ENCODE measurements around the gene DNAH14.
A peak's percentile ranks its signal among the peaks of the same experiment; 100 is the strongest.
"Not testable (repeated sequence)": the region's sequence is repeated elsewhere in the genome, so short reads cannot be mapped to it uniquely, and the experiment has no call there.

Gene DNAH14

DNA sequence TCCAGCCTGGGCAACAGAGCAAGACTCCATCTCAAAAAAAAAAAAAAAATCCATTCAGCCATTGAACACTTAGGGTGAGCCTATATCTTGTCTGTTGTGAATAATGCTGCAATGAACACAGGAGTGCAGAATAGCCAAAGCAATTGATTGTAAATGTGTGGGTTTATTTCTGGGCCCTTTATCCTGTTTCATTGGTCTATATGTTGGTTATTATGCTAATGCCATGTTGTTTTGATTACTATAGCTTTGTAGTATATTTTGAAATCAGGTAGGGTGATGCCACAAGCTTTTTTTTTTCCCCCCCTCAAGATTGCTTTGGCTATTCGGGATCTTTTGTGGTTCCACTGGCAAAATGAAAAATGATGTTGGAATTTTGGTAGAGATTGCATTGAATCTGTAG lies 330.8 kb downstream of the DNAH14 start:
- DNase-seq = no peak

DNA sequence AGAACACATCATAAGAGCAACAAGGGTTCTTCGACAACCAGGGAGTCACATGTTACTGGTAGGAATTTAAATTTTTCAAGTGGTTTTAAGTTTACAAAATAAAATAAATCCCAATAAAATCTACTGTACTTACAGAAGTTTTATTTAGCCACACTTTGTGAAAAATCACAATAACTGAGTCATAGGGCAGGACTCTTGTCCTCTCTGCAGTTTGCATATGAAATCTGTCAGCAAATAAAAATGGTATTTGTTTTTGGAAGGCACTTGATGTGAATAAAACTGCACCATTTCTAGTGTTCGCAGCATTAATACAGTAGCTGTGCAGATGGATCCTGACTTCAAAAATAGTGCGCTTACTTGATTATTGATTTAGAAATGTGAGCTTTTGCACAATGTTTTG lies 348.0 kb downstream of the DNAH14 start:
- no peak for DNase-seq

DNA sequence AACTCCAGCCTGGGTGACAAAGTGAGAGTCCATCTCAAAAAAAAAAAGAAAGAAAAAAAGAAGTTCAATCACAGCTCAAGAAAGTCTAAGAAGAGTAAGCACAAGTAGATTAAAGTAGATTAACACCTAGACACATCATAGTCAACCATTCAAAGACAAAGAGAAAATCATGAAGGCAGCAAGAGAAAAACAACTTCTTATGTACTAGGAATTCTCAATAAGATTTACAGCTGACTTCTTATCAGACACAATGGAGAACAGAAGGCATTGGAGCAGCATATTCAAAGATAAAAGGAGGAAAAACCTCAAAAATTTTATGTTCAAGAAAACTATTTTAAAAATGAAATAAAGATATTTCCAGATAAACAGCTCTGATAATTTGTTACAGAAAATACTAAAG lies 351.1 kb downstream of the DNAH14 start:
- DNase-seq = no peak

DNA sequence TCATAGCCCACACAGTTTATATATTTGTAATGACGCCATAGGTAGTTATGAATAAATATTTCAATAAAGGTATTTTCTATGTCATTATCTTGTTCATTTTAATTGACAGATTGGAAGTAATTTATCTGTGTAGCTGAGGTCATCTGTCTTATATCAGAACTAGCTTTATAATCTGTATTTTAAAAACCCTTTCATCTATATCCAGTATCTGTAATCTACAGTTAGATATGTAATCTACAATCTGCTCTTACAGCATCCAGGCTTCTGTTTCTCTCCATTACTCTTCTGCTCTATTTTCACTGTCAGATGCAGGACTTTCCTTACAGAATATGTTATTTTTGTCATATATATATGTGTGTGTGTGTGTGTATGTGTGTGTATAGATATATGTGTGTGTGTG lies 360.8 kb downstream of the DNAH14 start:
- no peak for DNase-seq

DNA sequence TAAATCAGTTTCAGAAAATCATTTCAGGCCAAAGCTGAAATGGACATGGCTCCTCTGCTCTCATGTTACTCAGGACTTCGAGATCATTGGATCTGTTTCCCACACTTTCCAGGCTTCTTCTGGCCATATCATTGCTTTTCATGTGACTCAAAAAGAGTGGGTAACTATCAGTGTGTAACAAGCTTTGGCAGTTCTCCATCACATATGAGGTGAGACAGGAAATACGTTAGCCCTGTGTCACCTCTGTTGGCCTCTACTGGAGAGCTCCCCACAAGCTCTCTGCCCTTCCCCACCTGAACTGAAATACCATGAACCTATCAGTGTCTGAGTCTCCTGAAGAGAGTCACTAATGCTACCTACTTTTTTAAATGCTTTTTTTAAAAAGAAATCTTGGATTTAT lies 370.1 kb downstream of the DNAH14 start:
- DNase-seq = peak; percentile 4

DNA sequence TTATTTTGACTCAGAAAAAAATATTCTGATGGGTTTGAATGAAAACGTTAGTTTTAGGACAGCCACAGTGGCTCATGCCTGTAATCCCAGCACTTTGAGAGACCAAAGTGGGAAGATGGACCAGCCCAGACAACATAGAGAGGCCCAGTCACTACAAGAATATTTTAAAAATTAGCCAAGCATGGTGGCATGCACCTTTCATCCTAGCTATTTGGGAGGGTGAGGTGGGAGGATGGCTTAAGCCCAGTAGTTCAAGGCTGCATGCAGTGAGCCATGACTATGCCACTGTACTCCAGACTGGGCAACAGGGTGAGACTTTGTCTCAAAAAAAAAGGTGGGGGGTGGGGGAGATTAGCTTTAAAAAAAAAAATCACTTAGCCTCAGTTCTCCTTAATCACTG lies 370.9 kb downstream of the DNAH14 start:
- no peak for DNase-seq

DNA sequence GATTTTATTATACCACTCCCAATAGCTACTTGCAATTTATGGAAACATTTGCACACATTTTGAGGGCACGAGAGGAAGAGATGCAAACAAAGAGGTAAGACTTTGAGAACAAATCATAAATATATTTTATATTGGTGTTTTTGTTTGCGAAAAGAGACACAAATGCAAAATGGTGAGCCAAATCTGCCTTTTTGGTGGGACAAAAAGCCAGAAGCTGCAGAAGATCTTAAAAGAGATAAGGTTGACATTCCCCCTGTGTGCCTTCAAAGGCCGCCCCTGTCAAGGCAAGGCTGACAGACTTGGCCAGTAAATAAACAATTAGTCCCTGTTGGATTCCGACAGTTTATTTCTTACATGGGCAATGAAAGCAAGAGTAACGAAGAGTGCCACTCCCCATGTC lies 375.5 kb downstream of the DNAH14 start:
- no peak for DNase-seq

DNA sequence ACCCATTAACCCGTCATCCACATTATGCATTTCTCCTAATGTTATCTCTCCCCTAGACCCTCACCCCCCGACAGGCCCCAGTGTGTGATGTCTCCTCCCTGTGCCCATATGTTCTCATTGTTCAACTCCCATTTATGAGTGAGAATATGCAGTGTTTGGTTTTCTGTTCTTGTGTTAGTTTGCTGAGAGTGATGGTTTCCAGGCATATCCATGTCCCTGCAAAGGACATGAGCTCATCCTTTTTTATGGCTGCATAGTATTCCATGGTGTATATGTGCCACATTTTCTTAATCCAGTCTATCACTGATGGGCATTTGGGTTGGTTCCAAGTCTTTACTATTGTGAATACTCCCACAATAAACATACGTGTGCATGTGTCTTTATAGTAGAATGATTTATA lies 381.1 kb downstream of the DNAH14 start:
- DNase-seq = not testable (repeated sequence)

DNA sequence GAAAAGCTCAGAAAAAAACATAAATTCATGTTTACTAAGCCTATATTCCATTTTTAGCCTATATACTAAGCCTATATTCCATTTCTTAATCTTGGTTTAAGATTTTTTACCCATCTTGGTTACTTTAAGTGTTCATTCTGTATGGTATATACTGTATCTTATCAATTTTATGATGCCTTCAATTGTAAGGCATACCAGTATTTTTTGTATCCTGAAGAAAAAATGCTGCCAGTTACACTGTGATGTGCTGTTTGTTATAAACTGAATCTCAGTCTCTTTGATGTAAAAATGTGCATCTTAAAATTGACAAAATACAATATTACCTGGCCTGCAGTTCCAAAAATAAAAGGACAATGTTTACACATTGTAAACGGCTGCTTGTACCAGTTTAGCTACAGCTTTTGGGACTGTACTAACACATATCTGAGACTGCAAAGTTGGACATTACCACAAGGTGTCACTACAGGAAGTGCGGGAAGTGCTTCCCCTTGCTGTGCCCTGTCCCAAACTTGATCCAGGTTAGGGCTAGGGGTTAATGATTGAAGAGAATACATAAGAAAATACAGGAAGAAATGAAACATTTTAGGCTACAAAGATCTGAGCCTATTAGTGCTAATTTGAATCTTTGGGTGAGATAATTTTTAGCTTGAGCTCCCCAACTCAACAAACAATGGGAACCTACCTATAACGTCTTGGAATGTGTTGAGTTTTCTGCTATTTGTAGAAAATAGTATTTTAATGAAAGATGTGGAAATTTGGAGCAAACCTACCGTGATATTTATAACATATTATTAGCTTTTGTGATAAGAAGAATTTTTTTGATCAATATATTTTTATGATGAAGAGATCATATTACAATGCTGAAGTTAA lies 389.5 kb downstream of the DNAH14 start:
- DNase-seq = peak; percentile 52

DNA sequence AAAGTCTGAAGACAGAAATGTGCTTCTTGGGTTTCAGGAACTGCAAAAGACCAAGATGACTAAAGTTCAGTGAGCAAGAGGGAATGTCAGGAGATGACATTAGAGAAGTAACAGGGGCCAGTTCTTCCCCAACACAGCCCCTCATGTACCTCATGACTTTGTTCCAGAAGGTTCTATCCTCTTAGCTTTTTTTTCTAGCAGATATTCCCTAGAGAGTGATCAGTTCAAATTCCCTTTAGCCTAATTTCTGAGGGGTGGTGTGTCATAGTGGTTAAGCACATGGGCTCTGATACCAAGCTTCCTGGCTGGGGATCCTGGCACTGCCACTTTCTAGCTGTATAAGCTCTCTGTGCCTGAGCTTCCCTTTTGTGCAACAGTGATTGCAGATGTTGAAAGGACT lies 390.4 kb downstream of the DNAH14 start:
- no peak for DNase-seq

DNA sequence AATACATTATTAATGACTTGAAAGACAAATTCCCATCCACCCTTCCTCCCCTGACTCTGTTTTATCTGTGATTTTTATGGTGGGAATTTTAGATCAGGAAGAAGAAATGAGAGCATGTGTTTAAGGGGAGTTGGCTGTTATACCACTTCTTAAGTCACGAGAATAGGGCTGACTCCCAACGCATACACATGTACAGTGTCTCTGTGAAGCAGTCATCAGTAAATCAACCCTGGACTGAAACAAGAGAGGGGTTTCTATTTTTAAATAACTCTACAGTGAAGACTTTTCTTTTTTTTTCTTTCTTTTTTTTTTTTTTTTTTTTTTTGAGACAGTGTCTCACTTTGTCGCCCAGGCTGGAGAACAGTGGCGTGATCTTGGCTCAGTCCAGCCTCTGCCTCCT lies 392.3 kb downstream of the DNAH14 start:
- no peak for DNase-seq

DNA sequence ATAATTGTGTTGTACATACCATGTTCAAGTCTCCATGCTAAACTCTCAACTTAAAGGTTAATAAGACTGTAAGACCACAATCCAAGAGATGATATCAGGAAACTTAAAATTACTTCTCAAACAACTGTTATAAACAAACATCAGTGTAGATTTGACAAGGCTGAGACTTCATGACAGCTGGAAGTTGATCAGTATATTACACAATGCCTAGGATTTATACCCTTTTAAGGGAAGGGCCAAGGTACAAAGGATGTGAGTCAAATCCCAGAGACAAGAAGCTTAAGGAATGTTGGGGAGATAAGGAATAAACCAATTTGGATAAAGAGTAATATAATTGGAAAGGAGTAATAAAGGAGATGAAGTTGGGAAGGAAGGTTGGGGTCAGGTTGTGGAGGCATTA lies 399.6 kb downstream of the DNAH14 start:
- peak; percentile 3 for DNase-seq

DNA sequence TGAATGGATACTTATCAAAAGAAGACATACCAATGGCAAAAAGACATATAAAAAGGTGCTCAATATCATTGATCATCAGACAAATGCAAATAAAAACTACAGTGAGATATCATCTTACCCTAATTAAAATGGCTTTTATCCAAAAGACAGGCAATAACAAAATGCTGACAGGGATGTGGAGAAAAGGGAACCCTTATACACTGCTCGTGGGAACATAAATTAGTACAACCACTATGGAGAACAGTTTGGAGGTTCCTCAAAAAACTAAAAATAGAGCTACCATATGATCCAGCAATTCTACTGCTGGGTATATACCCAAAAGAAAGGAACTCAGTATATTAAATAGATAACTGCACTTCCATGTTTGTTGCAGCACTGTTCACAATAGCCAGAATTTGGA lies 400.5 kb downstream of the DNAH14 start:
- not testable (repeated sequence) for DNase-seq

DNA sequence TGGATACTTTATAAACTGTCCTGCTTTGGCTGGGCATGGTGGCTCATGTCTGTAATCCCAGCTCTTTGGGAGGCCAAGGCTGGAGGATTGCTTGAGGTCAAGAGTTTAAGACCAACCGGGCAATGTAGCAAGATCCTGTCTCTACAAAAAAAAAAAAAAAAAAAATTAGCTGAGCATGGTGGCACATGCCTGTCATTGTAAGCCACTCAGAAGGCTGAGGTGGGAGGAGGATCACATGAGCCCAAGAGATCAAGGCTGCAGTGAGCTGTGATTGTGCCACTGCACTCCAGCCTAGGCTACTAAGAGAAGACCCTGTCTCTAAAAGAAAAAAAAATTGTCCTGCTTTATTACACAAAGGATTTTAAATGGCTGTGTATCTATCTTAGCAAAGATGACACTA lies 403.2 kb downstream of the DNAH14 start:
- DNase-seq = no peak

DNA sequence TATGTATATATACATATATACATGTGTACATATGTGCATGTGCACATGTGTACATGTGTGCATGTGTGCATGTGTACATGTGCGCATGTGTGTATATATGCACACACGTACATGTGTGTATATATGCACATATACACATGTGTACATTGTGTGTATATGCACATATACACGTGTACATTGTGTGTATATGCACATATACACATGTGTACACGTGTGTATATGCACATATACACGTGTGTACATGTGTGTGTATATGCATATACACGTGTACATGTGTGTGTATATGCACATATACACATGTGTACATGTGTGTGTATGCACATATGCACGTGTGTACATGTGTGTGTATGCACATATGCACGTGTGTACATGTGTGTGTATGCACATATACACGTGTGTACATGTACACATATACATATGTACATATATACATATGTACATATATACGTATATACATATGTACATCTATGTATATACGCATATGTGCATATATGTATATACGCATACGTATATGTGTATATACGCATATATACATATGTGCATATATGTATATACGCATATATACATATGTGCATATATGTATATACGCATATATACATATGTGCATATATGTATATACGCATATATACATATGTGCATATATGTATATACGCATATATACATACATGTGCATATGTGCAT lies 405.8 kb downstream of the DNAH14 start:
- not testable (repeated sequence) for DNase-seq

DNA sequence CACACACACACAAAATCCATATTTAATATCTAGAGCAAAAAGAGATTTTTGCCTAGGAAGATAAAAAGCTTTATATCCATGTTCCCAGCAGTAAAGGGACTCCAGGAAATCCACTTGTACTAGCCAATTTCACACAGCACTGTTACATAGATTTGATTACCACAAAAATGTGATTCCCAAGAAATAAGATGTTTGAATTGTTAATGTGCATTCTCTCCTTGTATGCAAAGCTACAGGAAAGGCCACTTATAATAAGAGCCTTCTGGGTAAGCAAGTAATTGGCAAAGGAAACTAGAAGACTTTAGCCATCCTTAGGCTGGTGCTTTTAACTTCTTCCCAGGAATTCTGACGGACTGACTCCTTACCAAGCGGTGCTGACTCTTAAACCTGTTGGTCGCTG lies 409.1 kb downstream of the DNAH14 start:
- peak; percentile 10 for DNase-seq

DNA sequence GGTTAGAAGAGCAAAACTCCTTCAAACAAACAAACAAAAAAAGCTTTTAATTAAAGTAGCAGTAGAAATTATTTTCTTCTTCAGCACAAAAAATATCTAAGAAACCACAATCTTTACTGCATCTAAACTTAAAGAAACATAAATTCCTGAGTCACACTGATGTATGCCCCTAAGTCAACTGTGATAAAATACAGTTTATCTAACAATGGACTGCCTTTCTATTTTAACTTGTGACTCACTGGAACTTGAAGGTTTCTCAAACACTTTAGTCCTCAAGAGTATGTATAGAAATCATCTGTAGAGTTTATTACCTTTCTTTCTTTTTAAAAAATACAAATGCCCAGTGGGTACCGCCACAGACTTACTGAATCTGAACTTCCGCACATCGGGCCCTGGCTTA lies 412.2 kb downstream of the DNAH14 start:
- no peak for DNase-seq

DNA sequence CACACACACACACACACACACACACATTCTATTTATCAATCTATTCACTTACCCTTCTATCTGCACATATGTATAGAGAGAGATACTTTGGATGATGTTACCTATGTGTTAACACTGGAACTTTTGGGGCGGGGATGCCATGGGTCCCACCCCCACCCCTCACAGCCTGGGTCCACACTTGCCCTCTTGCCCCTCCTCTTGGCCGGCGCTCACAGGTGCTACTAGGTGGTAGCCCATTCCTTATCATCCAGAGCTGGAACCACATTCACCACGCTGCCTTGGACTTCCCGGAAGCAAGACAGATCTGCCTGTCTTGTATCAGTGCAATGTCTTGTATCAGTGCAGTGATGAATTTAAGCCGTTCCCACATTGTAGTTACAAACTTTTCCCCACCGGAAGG lies 413.2 kb downstream of the DNAH14 start:
- DNase-seq = no peak

DNA sequence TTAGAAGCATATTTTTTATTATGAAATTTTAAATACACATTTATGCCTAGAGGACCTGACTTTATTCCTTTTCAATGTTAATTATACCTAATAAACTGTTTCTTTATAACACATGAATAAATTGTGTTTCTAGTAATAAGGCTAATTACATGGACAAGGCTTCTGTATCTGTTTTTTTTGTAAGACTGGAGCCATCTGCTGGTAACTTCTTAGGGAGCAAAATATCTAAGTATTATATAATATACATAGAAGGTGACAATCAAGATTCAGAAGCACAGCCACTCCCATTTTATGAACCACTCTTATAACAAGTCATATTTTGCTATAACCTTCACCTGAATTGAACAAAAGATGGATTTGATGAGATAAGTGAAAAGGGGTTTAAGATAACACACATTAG lies 414.1 kb downstream of the DNAH14 start:
- DNase-seq = no peak

DNA sequence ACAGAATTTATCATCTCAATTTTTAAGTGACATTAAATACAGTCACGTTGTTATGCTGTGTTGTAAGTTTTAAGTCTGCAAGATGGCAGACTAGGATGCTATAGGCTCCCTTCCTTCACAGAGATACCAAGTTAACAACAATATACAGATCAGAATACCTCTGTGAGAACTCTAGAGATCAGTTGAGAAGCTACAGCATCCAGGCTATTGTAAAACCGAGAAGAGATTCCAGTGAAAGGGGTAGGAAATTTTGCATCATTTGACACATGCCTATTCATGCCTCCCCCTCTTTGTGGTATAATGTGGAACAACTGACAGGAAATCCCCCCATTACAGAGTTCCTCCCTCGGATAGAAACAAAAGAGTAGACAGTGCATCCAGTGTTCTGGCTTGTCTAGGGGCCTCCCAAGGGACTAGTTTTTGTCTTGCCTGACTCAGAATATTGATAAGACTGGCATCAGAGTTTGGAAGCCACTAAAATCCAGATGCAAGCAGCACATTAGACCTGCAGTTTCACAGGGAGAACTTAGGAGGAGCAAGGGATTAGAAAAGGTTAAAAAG lies 417.7 kb downstream of the DNAH14 start:
- DNase-seq = no peak

DNA sequence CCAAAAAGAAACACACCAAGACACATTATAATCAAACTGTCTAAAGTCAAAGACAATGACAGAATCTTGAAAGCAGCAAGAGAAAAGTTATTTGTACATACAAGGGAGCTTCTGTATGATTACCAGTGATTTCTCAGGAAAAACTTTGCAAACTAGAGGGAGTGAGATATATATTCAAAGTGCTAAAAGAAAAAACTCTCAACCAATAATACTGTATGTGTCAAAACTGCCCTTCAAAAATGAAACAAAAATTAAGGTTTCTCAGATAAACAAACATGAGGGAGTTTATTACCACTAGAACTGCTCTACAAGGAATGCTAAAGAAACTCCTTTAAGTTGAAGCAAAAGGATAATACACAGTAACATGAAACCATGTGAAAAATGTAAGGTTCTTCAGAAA lies 418.9 kb downstream of the DNAH14 start:
- DNase-seq = no peak

DNA sequence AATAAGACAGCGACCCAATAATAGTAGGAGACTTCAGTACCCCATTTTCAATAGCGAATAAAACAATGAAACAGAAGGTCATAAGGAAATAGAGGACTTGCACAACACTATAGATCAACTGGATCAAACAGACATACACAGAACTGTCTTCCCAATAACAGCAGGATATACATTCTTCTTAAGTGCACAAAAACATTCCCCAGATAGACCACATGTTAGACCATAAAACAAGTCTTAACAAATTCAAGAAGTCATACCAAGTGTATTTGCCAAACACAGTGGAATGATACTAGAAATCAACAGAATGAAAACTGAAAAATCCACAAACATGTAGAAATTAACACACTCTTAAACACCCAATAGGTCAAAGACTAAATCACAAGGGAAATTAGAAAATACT lies 420.4 kb downstream of the DNAH14 start:
- no peak for DNase-seq

DNA sequence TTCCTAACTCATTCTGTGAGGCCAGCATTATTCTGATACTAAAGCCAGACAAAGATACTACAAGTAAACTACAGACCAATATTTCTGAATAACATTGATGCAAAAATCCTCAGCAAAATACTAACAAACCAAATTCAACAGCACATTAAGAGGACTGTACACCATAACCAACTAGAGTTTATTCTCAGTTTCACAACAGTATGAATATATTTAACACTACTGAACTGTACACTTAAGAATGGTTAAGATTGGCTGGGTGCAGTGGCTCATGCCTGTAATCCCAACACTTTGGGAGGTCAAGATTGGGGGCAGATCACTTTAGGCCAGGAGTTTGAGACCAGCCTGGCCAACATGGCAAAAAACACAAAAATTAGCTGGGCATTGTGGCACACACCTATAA lies 421.4 kb downstream of the DNAH14 start:
- no peak for DNase-seq

DNA sequence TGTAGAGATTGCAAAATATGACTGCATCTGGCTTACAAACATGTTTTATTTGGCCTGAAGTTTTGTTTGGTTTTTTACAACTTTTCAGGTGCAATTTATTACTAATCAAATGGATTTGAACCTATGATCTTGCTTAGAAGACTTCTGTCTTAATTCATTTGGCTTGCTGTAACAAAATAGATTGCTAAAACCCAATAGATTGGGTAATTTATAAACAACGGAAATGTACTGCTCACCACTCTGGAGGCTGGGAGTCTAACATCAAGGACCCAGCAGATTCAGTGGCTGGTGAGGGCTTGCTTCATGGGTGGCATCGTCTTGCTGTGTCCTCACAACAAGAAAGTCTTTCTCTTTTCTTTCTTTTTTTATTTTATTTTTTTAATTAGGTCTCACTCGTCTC lies 425.4 kb downstream of the DNAH14 start:
- no peak for DNase-seq

Data from fibroblast of upper back skin (primary cell).